ENCODE measurements around the gene SIDT2. TPM values are rescaled to one million over a fixed set of nuclear protein-coding genes. Genes with fewer than 3 reads are reported as not detected.
A peak's percentile ranks its signal among the peaks of the same experiment; 100 is the strongest.

The SIDT2 gene
- total RNA-seq, 4 donors from 2014 or later, result 72.6 to 132 (median 125) TPM

DNA sequence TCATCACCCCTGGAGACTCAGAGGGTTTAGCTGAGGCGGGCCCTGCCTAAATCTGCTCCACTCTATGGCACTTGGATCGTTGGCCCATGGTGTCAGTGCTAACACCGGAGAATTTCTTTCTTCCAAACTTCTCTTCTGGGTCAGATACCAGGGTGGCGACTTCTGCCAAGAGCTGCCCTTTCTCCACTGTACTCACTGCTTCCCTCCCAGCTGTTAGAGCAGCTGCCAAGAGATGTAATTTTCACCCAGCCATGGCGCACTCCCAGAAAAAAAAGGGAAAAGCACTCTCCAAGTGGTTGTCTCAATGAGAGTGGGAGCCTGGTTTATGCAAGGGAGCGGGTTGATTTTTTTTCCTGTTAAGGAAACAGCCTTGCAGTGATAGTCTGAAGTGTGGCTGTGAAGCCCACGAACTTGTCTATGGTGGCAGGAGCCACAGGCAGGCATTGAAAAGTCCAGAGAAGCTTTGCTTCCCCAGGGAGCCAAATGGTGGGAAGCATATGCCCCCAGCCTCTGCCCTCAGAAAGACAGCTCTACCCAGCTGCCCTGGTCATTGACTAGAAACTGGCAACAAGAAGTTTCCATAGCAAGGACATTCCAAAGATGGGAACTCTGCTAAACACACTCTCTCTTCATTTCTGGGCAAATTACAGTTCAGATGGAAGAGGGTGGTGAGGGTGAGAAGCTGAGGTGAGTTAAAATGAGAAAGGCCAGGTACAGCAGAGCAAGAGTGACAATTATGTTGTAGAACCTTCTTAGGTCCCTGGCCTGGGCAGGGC is 42.6 kb downstream of the SIDT2 start:
- Histone ChIP-seq H3K4me3 (no peak overlapping the region), H3K4me1 (peaks cover 10 to 91% (median 44%) of the 10 kb centered on the region in 4 donors)
- DNase-seq (ENCODE audit: low spot score in 2 of 2), result no peak

DNA sequence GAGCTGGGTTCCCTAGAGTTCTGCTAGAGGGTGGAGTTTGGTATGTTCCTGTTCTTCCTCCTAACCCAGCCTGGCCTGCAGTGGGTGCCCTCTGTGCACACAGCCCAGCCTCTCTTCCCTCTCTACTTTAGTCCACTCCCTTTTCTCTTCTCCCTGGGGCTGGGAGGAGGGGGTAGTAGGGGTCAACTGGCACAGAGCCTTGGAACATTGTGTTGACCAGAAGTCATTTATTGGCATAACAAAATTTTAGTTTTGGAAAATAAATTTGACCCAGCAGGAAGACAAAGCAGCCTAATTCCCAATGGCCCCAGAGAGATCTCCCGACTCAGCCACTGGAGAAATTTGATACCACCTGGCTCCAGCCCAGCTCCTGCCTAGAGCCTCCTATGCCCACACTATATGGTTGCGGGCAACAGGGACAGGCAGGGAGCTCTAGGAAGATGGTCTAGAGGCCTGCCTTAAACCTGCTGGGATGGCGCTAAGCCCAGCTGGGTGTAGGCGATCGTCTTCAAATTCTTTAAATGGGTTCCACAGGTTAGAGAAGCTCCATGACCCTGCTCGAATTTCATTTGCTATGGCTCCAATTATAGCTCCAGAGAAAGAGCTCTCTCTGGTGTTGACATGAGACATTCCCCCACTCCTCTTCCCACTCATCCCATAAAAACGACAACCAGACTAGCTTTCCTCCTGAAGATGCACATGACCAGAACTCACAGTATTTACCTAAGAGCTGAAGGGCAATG is 43.4 kb downstream of the SIDT2 start:
- Histone ChIP-seq H3K4me1 (peaks cover 10 to 89% (median 44%) of the 10 kb centered on the region in 4 donors), H3K27ac (peak overlapping the region; percentile 75 to 93 (median 87)), H3K27me3 (no peaks in the 10 kb centered on the region), H3K9me3 (no peaks in the 10 kb centered on the region), H3K4me3 (no peak overlapping the region), H3K36me3 (peaks cover 0 to 60% (median 23%) of the 10 kb centered on the region in 3 donors)
- peak; percentile 79 to 90 for DNase-seq (ENCODE audit: low spot score in 2 of 2)
- WGBS, 2 donors, result 21 to 36% methylated on average over 7 of the region's 7 CpGs
- TF ChIP-seq EP300 (IDR thresholded peaks at IDR 0.05) (peak; percentile 91), POLR2A (IDR thresholded peaks at IDR 0.05) (peak in 1 of 2 donors; percentile 29)
- TF ChIP-seq, protein P1, sequence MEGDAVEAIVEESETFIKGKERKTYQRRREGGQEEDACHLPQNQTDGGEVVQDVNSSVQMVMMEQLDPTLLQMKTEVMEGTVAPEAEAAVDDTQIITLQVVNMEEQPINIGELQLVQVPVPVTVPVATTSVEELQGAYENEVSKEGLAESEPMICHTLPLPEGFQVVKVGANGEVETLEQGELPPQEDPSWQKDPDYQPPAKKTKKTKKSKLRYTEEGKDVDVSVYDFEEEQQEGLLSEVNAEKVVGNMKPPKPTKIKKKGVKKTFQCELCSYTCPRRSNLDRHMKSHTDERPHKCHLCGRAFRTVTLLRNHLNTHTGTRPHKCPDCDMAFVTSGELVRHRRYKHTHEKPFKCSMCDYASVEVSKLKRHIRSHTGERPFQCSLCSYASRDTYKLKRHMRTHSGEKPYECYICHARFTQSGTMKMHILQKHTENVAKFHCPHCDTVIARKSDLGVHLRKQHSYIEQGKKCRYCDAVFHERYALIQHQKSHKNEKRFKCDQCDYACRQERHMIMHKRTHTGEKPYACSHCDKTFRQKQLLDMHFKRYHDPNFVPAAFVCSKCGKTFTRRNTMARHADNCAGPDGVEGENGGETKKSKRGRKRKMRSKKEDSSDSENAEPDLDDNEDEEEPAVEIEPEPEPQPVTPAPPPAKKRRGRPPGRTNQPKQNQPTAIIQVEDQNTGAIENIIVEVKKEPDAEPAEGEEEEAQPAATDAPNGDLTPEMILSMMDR (IDR thresholded peaks at IDR 0.05), result no peak

More for the DNA sequence above, 42.6 kb downstream of the SIDT2 start:
- H3K9me3 ChIP-seq, result no peaks in the 10 kb centered on the region
- TF ChIP-seq POLR2A (IDR thresholded peaks at IDR 0.05) (no peak), EP300 (IDR thresholded peaks at IDR 0.05) (no peak)
- TF ChIP-seq, protein P1 (IDR thresholded peaks at IDR 0.05), result no peak
- H3K36me3 ChIP-seq, result peaks cover 0 to 55% (median 23%) of the 10 kb centered on the region in 3 donors
- WGBS, 2 donors, result 14 to 43% methylated on average over 6 to 7 of the region's 7 CpGs
- H3K27me3 ChIP-seq, result no peaks in the 10 kb centered on the region
- peak overlapping the region; percentile 75 to 93 (median 87) for H3K27ac ChIP-seq

DNA sequence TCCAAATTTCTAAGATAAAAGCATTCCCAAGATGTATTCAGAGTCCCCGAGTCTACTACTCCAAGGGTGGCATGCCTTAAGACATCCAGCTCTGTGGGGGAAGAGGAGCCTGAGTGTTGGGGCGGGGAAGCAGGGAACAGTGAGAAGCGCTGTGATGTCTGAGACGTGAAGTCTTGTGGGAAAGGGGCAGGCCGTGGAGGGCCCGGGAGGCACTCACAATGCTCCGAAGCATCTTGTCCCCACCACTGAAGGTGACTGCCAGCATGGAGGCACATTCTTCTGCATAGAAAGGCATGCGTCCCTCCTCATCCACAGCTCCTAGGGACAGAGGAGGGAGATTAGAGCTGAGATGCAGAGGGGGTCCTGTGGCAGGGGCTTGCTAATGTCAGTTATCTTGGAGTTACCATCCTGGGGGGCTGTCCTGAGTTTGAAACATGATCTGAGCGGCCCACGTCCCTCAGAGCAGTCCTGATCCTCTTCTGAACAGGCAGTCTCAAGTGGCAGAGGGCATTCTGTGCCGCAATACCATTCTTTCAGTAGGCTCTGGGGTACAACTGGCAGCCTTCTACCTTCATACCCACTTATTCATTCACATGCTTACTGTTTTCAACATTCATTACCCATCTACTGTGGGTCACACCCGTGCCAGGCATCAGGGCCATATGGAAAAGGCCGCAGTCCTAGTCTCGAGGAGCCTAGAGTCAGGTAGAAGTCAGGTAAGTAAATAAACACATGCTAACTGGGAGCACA is 44.6 kb downstream of the SIDT2 start:
- Histone ChIP-seq H3K4me3 (no peak overlapping the region), H3K4me1 (peaks cover 10 to 77% (median 41%) of the 10 kb centered on the region in 4 donors), H3K36me3 (peaks cover 0 to 61% (median 22%) of the 10 kb centered on the region in 3 donors), H3K27me3 (no peaks in the 10 kb centered on the region), H3K27ac (peak overlapping the region; percentile 75 to 93 (median 87)), H3K9me3 (no peaks in the 10 kb centered on the region)
- WGBS, 2 donors, result 87 to 93% methylated on average over 14 of the region's 14 CpGs
- TF ChIP-seq, protein P1 (IDR thresholded peaks at IDR 0.05), result no peak
- TF ChIP-seq EP300 (IDR thresholded peaks at IDR 0.05) (no peak), POLR2A (IDR thresholded peaks at IDR 0.05) (no peak)
- no peak for DNase-seq (ENCODE audit: low spot score in 2 of 2)

DNA sequence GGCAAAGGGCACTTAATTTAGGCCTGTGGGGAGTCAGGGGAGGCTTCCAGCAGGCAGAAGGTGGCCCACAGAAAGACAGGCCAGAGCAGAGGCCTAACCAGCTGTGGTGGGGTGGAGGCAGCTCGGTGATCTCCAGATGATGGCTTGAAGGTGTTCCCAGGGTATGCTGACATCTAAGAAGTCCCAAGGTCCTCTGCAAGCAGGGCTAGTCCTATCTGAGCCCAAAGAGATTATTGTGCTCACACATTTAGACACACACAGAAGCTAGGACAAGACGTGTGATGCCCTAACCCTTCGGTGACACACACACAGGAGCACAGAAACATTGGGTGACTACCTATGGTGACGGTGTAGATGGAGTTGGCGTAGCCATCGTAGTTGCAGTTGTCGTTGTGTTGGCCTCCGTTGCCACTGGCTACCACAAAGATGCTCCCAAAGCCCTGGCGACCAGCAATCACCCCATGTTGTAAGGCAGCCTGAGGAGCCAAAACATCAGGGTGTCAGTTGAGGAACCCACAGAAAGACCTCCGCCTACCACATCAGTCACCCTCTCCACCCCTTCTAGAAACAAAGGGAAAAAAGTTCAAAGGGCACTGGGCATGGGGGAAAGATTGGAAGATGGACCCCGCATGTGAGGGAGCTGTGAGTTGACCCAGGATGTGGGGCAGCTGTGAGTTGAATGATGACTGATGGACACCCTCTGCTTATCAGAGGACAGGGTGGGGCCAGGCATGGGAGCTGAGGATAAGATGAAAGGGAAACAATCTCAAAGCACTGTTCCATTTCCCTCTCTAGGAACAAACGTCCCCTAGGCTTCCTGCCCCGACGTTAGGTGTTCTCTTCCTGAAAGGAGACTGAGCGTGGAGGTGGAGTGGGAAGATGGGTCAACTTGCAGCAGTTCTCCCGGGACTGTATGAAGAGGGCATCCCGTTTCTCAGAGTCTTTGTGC is 45.5 kb downstream of the SIDT2 start:
- Histone ChIP-seq H3K4me3 (no peak overlapping the region), H3K27me3 (no peaks in the 10 kb centered on the region), H3K36me3 (peaks cover 0 to 61% (median 21%) of the 10 kb centered on the region in 3 donors), H3K27ac (peak overlapping the region; percentile 75 to 93 (median 87)), H3K9me3 (no peaks in the 10 kb centered on the region), H3K4me1 (peaks cover 10 to 69% (median 38%) of the 10 kb centered on the region in 4 donors)
- TF ChIP-seq, protein P1 (IDR thresholded peaks at IDR 0.05), result no peak
- TF ChIP-seq POLR2A (IDR thresholded peaks at IDR 0.05) (no peak), EP300 (IDR thresholded peaks at IDR 0.05) (no peak)
- WGBS, 2 donors, result 76% methylated on average over 17 of the region's 17 CpGs
- no peak for DNase-seq (ENCODE audit: low spot score in 2 of 2)

Measured in tibial nerve (tissue), 4 donors.